Chondrocyte (in vitro differentiated cells): Measurements from ENCODE around the gene SEC24C. TPM values are rescaled to one million over a fixed set of nuclear protein-coding genes. Genes with fewer than 3 reads are reported as not detected.
A peak's percentile ranks its signal among the peaks of the same experiment; 100 is the strongest.

ENCODE experiments used
- DNase-seq: peaks from one replicate; pipeline ENCODE4 v3.0.0; 2021; ENCODE audit warnings: mixed read lengths, low spot score
- H3K27ac Mint-ChIP-seq: one replicate; pipeline ENCODE4 v1.8.0; 2021; ENCODE audit warnings: mild to moderate bottlenecking, moderate library complexity, mixed read lengths; ENCODE audit not compliant: unreplicated experiment
- H3K27me3 Mint-ChIP-seq: 2 replicates; pipeline ENCODE4 v1.8.0; 2021; ENCODE audit warnings: low read depth, mixed read lengths
- H3K36me3 Mint-ChIP-seq: 2 replicates; pipeline ENCODE4 v1.8.0; 2021; ENCODE audit warnings: low read depth, mixed read lengths
- H3K4me1 Mint-ChIP-seq: 2 replicates; pipeline ENCODE4 v1.8.0; 2021; ENCODE audit warnings: low read depth, mild to moderate bottlenecking, mixed read lengths
- H3K4me3 Mint-ChIP-seq: one replicate; pipeline ENCODE4 v1.8.0; 2021; ENCODE audit warnings: mild to moderate bottlenecking, moderate library complexity, mixed read lengths; ENCODE audit not compliant: unreplicated experiment
- H3K9me3 Mint-ChIP-seq: 2 replicates; pipeline ENCODE4 v1.8.0; 2021; ENCODE audit warnings: low read depth, mixed read lengths
- CTCF ChIP-seq: fragments of 200-600 bp; sonication (generic); IDR thresholded peaks from 2 replicates; pipeline ENCODE4 v1.5.0; 2021; ENCODE audit warnings: antibody characterized with exemption, mild to moderate bottlenecking, moderate library complexity
- total RNA-seq: library from RNA; stranded (reverse); gene quantifications from 3 replicates; pipeline ENCODE4 v1.2.1, GENCODE V29; 2021

Gene SEC24C
- total RNA-seq, 1 donor from 2014 or later, result 55.6 TPM

GRCh38 chr10:73774637-73775036, 30.5 kb downstream of the SEC24C start:
- peaks cover 45% of the 10 kb centered on the region for H3K4me1 Mint-ChIP-seq
- no peaks in the 10 kb centered on the region for H3K9me3 Mint-ChIP-seq
- H3K27me3 Mint-ChIP-seq, result no peaks in the 10 kb centered on the region
- peak overlapping the region; percentile 94 for H3K4me3 Mint-ChIP-seq
- peaks cover 15% of the 10 kb centered on the region for H3K36me3 Mint-ChIP-seq
- no peak for DNase-seq
- peak overlapping the region; percentile 6 for H3K27ac Mint-ChIP-seq
- peak; percentile 58 for TF ChIP-seq CTCF

DNA sequence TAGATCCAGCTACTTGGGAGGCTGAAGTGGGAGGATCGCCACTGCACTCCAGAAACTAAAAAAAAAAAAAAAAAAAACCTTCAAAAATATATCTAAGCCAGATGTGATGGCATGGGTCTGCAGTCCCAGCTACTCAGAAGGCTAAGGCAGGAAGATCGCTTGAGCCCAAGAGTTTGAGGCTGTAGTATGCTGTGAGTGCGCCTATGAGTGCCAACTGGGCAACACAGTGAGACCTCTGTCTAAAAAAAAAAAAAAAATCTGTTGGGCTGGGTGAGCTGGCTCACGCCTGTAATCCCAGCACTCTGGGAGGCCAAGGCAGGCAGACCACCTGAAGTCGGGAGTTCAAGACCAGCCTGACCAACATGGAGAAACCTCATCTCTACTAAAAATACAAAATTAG, 34.8 kb downstream of the SEC24C start:
- Mint-ChIP-seq H3K27me3 (no peaks in the 10 kb centered on the region), H3K4me1 (peaks cover 55% of the 10 kb centered on the region), H3K36me3 (peaks cover 8% of the 10 kb centered on the region), H3K4me3 (no peak overlapping the region), H3K27ac (no peak overlapping the region), H3K9me3 (no peaks in the 10 kb centered on the region)
- DNase-seq, result no peak
- TF ChIP-seq CTCF, result no peak

DNA sequence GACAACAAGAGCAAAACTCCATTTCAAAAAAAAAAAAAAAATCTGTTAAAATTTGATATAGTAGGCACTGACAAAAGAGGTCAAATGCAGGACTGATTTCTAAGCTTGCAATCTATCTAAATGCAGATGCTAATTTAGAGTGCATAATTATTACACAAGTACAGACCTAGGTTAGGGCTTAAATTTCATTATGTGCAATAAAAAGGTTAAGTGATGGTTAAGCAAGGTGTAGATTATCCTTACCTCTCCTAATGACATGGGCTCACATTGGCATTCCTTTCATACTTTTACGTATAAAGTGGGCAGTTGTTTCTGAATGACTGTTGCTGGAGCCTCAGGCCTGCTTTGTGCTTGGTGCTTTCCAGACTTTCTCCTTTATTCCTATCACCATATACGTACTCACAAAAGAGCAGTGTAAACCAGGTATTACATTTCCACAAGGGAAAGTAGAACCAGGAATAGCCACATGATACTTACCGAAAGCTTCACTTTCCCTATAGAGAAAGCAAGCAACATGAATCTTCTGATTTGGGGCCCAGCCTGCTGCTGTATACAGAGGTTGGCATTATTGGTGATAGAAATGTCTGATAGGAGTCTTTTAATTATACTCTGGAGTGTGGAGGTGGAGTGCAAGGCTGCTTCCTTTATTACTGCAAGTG, 35.5 kb downstream of the SEC24C start:
- Mint-ChIP-seq H3K27me3 (no peaks in the 10 kb centered on the region), H3K4me1 (peaks cover 51% of the 10 kb centered on the region), H3K4me3 (peak overlapping the region; percentile 14), H3K27ac (peak overlapping the region; percentile 18), H3K9me3 (no peaks in the 10 kb centered on the region), H3K36me3 (peaks cover 8% of the 10 kb centered on the region)
- TF ChIP-seq CTCF, result no peak
- DNase-seq, result no peak

- Mint-ChIP-seq H3K4me1 (peaks cover 49% of the 10 kb centered on the region), H3K9me3 (no peaks in the 10 kb centered on the region), H3K27me3 (no peaks in the 10 kb centered on the region), H3K36me3 (peaks cover 8% of the 10 kb centered on the region), H3K27ac (peak overlapping the region; percentile 84), H3K4me3 (peak overlapping the region; percentile 98)
- no peak for DNase-seq
- no peak for TF ChIP-seq CTCF
Measured at GRCh38 chr10:73780301-73780700, 36.1 kb downstream of the SEC24C start.

- Mint-ChIP-seq H3K4me1 (peaks cover 44% of the 10 kb centered on the region), H3K27ac (peak overlapping the region; percentile 99), H3K9me3 (no peaks in the 10 kb centered on the region), H3K36me3 (peaks cover 8% of the 10 kb centered on the region), H3K4me3 (peak overlapping the region; percentile 98), H3K27me3 (no peaks in the 10 kb centered on the region)
- TF ChIP-seq CTCF, result no peak
- DNase-seq, result no peak
Measured at GRCh38 chr10:73780966-73781365, 36.8 kb downstream of the SEC24C start.
